ENCODE measurements around the gene MRPS34.

MRPS34 gene

DNA sequence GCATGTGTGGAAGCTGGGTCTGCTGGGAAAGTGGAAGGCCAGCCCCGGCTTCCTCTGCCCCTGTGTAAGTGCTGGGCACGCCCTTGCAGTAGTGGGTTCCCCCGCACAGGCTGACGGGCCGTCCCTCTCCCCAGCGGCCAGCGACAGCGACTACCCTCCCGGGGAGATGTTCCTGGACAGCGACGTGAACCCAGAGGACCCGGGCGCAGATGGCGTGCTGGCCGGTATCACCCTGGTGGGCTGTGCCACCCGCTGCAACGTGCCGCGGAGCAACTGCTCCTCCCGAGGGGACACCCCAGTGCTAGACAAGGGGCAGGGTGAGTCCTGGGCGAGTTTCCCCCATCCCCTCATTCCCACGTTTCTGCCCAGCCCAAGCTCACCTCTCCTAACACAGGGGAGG lies 7.1 kb downstream of the MRPS34 start:
- H3K36me3 ChIP-seq (ENCODE audit: control insufficient read depth in 1 of 2, insufficient read depth in 2 of 2, low read length in 2 of 2): peaks cover 4 to 79% of the 10 kb centered on the region in 2 donors
- no peaks in the 10 kb centered on the region for H3K27me3 ChIP-seq (ENCODE audit: low read depth, low read length)

DNA sequence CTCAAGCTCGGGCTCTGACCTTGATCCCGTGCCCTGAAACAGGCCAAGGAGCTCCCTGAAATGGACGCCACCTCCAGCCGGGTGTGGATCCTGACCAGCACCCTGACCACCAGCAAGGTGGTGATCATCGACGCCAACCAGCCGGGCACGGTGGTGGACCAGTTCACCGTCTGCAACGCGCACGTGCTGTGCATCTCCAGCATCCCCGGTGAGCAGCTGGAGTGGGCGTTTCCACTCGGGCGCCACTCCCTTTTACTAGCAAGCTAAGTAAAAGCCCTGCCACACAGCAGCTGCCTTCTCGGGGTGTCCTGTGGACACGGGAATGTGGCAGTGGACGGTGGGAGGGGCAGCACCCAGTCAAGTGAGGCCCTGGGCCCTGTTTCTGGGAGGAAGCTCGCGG lies 8.0 kb downstream of the MRPS34 start:
- no peak overlapping the region for H3K27ac ChIP-seq (ENCODE audit: low read length)

More for the DNA sequence above, 7.1 kb downstream of the MRPS34 start:
- no peak overlapping the region for H3K27ac ChIP-seq (ENCODE audit: low read length)
- H3K9me3 ChIP-seq (ENCODE audit: control insufficient read depth in 1 of 2, low read length in 2 of 2): no peaks in the 10 kb centered on the region
- peaks cover 0 to 14% of the 10 kb centered on the region in 2 donors for H3K4me1 ChIP-seq (ENCODE audit: control insufficient read depth in 1 of 2, insufficient read depth in 2 of 2, low read length in 2 of 2)
- H3K4me3 ChIP-seq (ENCODE audit: low read depth in 1 of 2, low read length in 2 of 2): no peak overlapping the region

DNA sequence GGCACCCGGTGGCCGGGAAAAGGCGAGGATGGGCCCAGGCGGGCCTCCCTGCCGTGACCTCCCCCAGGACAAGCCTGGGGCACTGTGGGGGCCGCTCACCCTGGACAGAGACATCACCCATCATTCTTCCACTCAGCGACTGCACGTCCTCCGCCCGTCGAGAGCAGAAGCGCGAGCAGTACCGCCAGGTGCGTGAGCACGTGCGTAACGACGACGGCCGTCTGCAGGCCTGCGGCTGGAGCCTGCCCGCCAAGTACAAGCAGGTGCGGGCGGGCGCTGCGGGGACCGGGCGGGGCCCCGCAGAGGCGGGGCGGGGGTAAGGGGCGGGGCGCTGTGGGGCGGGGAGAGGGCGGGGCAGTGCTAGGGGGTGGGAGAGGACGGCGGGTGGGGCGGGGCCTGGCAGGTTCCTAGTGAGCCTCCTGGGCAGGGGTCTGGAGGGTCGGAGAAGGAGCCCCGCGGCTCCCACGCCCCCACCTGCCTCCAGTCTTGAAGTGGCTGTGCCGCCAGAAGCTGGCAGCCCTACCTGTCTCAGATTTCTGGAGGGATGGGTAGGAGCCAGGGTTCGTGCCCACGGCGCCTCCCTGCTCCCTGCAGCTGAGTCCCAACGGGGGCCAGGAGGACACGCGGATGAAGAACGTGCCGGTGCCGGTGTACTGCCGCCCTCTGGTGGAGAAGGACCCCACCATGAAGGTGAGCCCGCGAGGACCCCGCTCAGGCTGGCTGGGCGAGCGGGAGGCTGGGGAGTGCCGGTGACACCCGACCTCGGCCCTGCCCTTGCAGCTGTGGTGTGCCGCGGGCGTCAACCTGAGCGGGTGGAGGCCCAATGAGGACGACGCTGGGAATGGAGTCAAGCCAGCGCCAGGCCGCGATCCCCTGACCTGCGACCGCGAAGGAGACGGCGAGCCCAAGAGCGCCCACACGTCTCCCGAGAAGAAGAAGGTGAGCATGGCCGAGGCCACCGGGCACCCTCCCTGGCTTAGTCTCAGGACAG lies 9.1 kb downstream of the MRPS34 start:
- no peak overlapping the region for H3K4me3 ChIP-seq (ENCODE audit: low read depth in 1 of 2, low read length in 2 of 2)
- no peaks in the 10 kb centered on the region for H3K27me3 ChIP-seq (ENCODE audit: low read depth, low read length)
- H3K36me3 ChIP-seq (ENCODE audit: control insufficient read depth in 1 of 2, insufficient read depth in 2 of 2, low read length in 2 of 2): peaks cover 4 to 90% of the 10 kb centered on the region in 2 donors
- H3K9me3 ChIP-seq (ENCODE audit: control insufficient read depth in 1 of 2, low read length in 2 of 2): no peaks in the 10 kb centered on the region
- H3K4me1 ChIP-seq (ENCODE audit: control insufficient read depth in 1 of 2, insufficient read depth in 2 of 2, low read length in 2 of 2): no peaks in the 10 kb centered on the region
- H3K27ac ChIP-seq (ENCODE audit: low read length): no peak overlapping the region

More for the DNA sequence above, 8.0 kb downstream of the MRPS34 start:
- peaks cover 4 to 88% of the 10 kb centered on the region in 2 donors for H3K36me3 ChIP-seq (ENCODE audit: control insufficient read depth in 1 of 2, insufficient read depth in 2 of 2, low read length in 2 of 2)
- H3K9me3 ChIP-seq (ENCODE audit: control insufficient read depth in 1 of 2, low read length in 2 of 2): no peaks in the 10 kb centered on the region
- peaks cover 0 to 7% of the 10 kb centered on the region in 2 donors for H3K4me1 ChIP-seq (ENCODE audit: control insufficient read depth in 1 of 2, insufficient read depth in 2 of 2, low read length in 2 of 2)
- no peak overlapping the region for H3K4me3 ChIP-seq (ENCODE audit: low read depth in 1 of 2, low read length in 2 of 2)
- no peaks in the 10 kb centered on the region for H3K27me3 ChIP-seq (ENCODE audit: low read depth, low read length)

DNA sequence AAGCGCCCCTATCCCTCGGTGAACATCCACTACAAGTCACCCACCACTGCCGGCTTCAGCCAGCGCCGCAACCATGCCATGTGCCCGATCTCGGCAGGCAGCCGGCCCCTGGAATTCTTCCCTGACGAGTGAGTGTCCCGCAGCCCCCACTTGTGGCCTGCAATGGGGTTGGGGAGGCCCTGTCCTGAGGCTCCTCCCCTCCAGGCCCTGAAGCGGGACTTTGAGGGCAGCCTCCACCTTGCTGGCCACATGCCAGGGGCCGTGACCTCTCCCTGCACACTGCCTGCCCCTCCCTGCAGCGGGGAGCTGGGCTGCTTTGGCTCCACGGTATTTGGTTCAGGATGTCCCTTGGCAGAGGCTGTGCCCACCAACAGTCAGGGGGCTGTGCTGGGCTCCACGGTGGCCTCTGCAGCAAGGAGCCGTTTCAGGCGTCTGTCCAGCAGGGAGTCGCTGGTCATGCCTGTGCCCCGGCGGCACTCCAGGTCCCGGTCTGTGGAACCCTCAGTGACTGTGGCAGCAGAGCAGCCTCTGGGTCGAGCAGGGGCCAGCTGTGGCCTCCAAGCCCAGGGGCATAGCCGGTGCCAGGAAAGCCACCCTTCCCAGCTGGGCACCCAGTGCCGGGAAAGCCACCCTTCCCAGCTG lies 9.9 kb downstream of the MRPS34 start:
- Histone ChIP-seq H3K4me1 (ENCODE audit: control insufficient read depth in 1 of 2, insufficient read depth in 2 of 2, low read length in 2 of 2) (no peaks in the 10 kb centered on the region), H3K27ac (ENCODE audit: low read length) (no peak overlapping the region), H3K4me3 (ENCODE audit: low read depth in 1 of 2, low read length in 2 of 2) (no peak overlapping the region), H3K27me3 (ENCODE audit: low read depth, low read length) (no peaks in the 10 kb centered on the region), H3K36me3 (ENCODE audit: control insufficient read depth in 1 of 2, insufficient read depth in 2 of 2, low read length in 2 of 2) (peaks cover 4 to 88% of the 10 kb centered on the region in 2 donors), H3K9me3 (ENCODE audit: control insufficient read depth in 1 of 2, low read length in 2 of 2) (no peaks in the 10 kb centered on the region)

DNA sequence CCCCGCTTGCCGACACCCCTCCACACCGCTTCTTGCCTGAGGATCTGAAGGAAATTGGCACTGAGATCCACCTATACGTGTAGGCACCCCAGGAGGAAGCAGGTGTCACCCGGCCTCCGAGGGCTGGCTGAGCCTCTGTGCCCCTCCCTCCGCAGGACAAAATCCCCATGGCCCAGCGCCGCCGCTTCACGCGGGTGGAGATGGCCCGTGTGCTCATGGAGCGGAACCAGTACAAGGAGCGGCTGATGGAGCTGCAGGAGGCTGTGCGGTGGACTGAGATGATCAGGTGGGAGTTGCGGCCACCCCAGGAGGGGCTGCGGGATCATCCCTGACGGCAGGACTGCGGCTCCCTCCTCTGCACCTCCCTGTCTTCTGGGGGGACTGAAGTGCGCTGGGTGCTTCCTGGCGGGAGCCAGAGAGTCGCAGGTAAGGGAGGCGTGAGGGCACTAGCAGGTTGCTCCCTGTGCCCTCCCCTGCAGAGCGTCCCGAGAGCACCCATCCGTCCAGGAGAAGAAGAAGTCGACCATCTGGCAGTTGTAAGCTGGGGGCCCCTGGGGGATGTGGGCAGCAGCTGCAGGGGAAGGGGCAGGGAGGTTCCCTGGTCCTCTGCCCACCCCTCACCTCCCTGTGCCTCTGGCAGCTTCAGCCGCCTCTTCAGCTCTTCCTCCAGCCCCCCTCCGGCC lies 10.6 kb downstream of the MRPS34 start:
- Histone ChIP-seq H3K9me3 (ENCODE audit: control insufficient read depth in 1 of 2, low read length in 2 of 2) (no peaks in the 10 kb centered on the region), H3K27ac (ENCODE audit: low read length) (no peak overlapping the region), H3K36me3 (ENCODE audit: control insufficient read depth in 1 of 2, insufficient read depth in 2 of 2, low read length in 2 of 2) (peaks cover 4 to 88% of the 10 kb centered on the region in 2 donors), H3K4me1 (ENCODE audit: control insufficient read depth in 1 of 2, insufficient read depth in 2 of 2, low read length in 2 of 2) (no peaks in the 10 kb centered on the region), H3K27me3 (ENCODE audit: low read depth, low read length) (no peaks in the 10 kb centered on the region), H3K4me3 (ENCODE audit: low read depth in 1 of 2, low read length in 2 of 2) (no peak overlapping the region)

GRCh38 chr16:1761751-1762150 lies 11.2 kb downstream of the MRPS34 start:
- Histone ChIP-seq H3K27ac (ENCODE audit: low read length) (no peak overlapping the region), H3K36me3 (ENCODE audit: control insufficient read depth in 1 of 2, insufficient read depth in 2 of 2, low read length in 2 of 2) (peaks cover 4 to 84% of the 10 kb centered on the region in 2 donors), H3K27me3 (ENCODE audit: low read depth, low read length) (no peaks in the 10 kb centered on the region), H3K4me3 (ENCODE audit: low read depth in 1 of 2, low read length in 2 of 2) (no peak overlapping the region), H3K9me3 (ENCODE audit: control insufficient read depth in 1 of 2, low read length in 2 of 2) (no peaks in the 10 kb centered on the region), H3K4me1 (ENCODE audit: control insufficient read depth in 1 of 2, insufficient read depth in 2 of 2, low read length in 2 of 2) (no peaks in the 10 kb centered on the region)

- Histone ChIP-seq H3K36me3 (ENCODE audit: control insufficient read depth in 1 of 2, insufficient read depth in 2 of 2, low read length in 2 of 2) (peaks cover 4 to 76% of the 10 kb centered on the region in 2 donors), H3K9me3 (ENCODE audit: control insufficient read depth in 1 of 2, low read length in 2 of 2) (no peaks in the 10 kb centered on the region), H3K27me3 (ENCODE audit: low read depth, low read length) (no peaks in the 10 kb centered on the region), H3K4me3 (ENCODE audit: low read depth in 1 of 2, low read length in 2 of 2) (no peak overlapping the region), H3K27ac (ENCODE audit: low read length) (no peak overlapping the region), H3K4me1 (ENCODE audit: control insufficient read depth in 1 of 2, insufficient read depth in 2 of 2, low read length in 2 of 2) (no peaks in the 10 kb centered on the region)
Measured at GRCh38 chr16:1760911-1761310, 12.0 kb downstream of the MRPS34 start.

- no peaks in the 10 kb centered on the region for H3K4me1 ChIP-seq (ENCODE audit: control insufficient read depth in 1 of 2, insufficient read depth in 2 of 2, low read length in 2 of 2)
- no peak overlapping the region for H3K27ac ChIP-seq (ENCODE audit: low read length)
- H3K36me3 ChIP-seq (ENCODE audit: control insufficient read depth in 1 of 2, insufficient read depth in 2 of 2, low read length in 2 of 2): peaks cover 6 to 71% of the 10 kb centered on the region in 2 donors
- no peaks in the 10 kb centered on the region for H3K9me3 ChIP-seq (ENCODE audit: control insufficient read depth in 1 of 2, low read length in 2 of 2)
- H3K4me3 ChIP-seq (ENCODE audit: low read depth in 1 of 2, low read length in 2 of 2): no peak overlapping the region
- H3K27me3 ChIP-seq (ENCODE audit: low read depth, low read length): no peaks in the 10 kb centered on the region
Measured at GRCh38 chr16:1759511-1759910, 13.4 kb downstream of the MRPS34 start.

GRCh38 chr16:1758923-1759322 lies 14.0 kb downstream of the MRPS34 start:
- H3K36me3 ChIP-seq (ENCODE audit: control insufficient read depth in 1 of 2, insufficient read depth in 2 of 2, low read length in 2 of 2): peaks cover 6 to 65% of the 10 kb centered on the region in 2 donors
- H3K27me3 ChIP-seq (ENCODE audit: low read depth, low read length): no peaks in the 10 kb centered on the region
- no peaks in the 10 kb centered on the region for H3K4me1 ChIP-seq (ENCODE audit: control insufficient read depth in 1 of 2, insufficient read depth in 2 of 2, low read length in 2 of 2)
- H3K27ac ChIP-seq (ENCODE audit: low read length): no peak overlapping the region
- no peak overlapping the region for H3K4me3 ChIP-seq (ENCODE audit: low read depth in 1 of 2, low read length in 2 of 2)
- no peaks in the 10 kb centered on the region for H3K9me3 ChIP-seq (ENCODE audit: control insufficient read depth in 1 of 2, low read length in 2 of 2)

- no peak overlapping the region for H3K4me3 ChIP-seq (ENCODE audit: low read depth in 1 of 2, low read length in 2 of 2)
- H3K27ac ChIP-seq (ENCODE audit: low read length): no peak overlapping the region
- no peaks in the 10 kb centered on the region for H3K4me1 ChIP-seq (ENCODE audit: control insufficient read depth in 1 of 2, insufficient read depth in 2 of 2, low read length in 2 of 2)
- H3K27me3 ChIP-seq (ENCODE audit: low read depth, low read length): no peaks in the 10 kb centered on the region
- peaks cover 6 to 59% of the 10 kb centered on the region in 2 donors for H3K36me3 ChIP-seq (ENCODE audit: control insufficient read depth in 1 of 2, insufficient read depth in 2 of 2, low read length in 2 of 2)
- no peaks in the 10 kb centered on the region for H3K9me3 ChIP-seq (ENCODE audit: control insufficient read depth in 1 of 2, low read length in 2 of 2)
Measured at GRCh38 chr16:1757714-1758461, 15.0 kb downstream of the MRPS34 start.

All from muscle layer of duodenum (tissue), 2 donors.